ENCODE measurements around the gene F5.

F5 gene

GRCh38 chr1:169529068-169529642 lies 57.1 kb downstream of the F5 start:
- H3K9ac ChIP-seq (ENCODE audit: low read depth, low read length): peak overlapping the region; percentile 25; the same call in 1 of the 2 replicates
- no peaks in the 10 kb centered on the region for H3K36me3 ChIP-seq (ENCODE audit: insufficient read depth, low read depth, low read length)
- H3K27me3 ChIP-seq (ENCODE audit: insufficient read depth, low read length): no peaks in the 10 kb centered on the region
- no peaks in the 10 kb centered on the region for H3K9me3 ChIP-seq (ENCODE audit: insufficient read depth, low read depth, low read length)
- H3K4me3 ChIP-seq (ENCODE audit: low read length): no peak overlapping the region; the same call in 1 of the 2 replicates
- H3K27ac ChIP-seq (ENCODE audit: low read length): no peak overlapping the region
- H3K4me1 ChIP-seq (ENCODE audit: insufficient read depth, low read length): peaks cover 26% of the 10 kb centered on the region

- no peak overlapping the region; the same call in 1 of the 2 replicates for H3K4me3 ChIP-seq (ENCODE audit: low read length)
- no peak overlapping the region for H3K27ac ChIP-seq (ENCODE audit: low read length)
- peaks cover 26% of the 10 kb centered on the region for H3K4me1 ChIP-seq (ENCODE audit: insufficient read depth, low read length)
- peak overlapping the region; percentile 25; the same call in 1 of the 2 replicates for H3K9ac ChIP-seq (ENCODE audit: low read depth, low read length)
- no peaks in the 10 kb centered on the region for H3K36me3 ChIP-seq (ENCODE audit: insufficient read depth, low read depth, low read length)
- H3K9me3 ChIP-seq (ENCODE audit: insufficient read depth, low read depth, low read length): no peaks in the 10 kb centered on the region
- no peaks in the 10 kb centered on the region for H3K27me3 ChIP-seq (ENCODE audit: insufficient read depth, low read length)
These were observed 57.8 kb downstream of the F5 start for GRCh38 chr1:169528215-169529067.

DNA sequence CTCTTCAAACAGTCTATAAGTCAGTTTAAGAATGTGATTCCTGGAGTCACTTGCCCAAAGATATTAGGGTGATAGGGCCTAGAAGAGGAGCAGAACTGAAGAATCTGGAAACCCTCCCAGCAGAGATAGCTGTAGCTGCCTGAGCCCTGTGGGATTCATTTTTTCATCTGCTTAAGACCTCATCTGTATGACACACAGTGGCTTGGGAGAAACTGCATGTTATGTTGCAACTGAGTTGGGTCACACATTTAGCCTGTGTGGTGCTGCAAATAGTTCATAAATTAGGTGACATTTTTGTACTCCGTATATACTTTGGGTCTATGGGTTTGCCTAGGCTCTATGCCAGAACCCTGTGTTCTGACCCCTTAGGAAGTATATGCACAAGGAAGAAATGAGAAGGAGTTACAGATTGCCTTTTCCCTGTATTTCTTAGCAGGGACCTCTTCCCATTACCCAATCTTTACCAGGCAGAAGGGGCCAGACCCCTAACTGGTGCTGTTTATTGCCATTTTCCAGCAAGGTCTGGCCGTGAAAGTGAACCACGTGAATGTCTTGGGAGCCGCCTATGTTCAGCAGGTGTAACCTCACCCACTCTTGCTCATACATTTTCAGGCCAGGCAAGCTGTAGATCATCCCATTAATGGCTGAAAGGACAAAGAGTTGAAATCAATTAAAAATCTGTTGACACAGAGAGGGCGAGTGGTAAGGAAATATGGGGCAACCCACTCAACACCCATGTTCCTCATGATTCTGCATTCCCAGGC lies 58.6 kb downstream of the F5 start:
- no peak overlapping the region for H3K27ac ChIP-seq (ENCODE audit: low read length)
- H3K27me3 ChIP-seq (ENCODE audit: insufficient read depth, low read length): no peaks in the 10 kb centered on the region
- H3K36me3 ChIP-seq (ENCODE audit: insufficient read depth, low read depth, low read length): no peaks in the 10 kb centered on the region
- no peak overlapping the region for H3K9ac ChIP-seq (ENCODE audit: low read depth, low read length)
- H3K4me3 ChIP-seq (ENCODE audit: low read length): no peak overlapping the region
- peaks cover 26% of the 10 kb centered on the region for H3K4me1 ChIP-seq (ENCODE audit: insufficient read depth, low read length)
- no peaks in the 10 kb centered on the region for H3K9me3 ChIP-seq (ENCODE audit: insufficient read depth, low read depth, low read length)

DNA sequence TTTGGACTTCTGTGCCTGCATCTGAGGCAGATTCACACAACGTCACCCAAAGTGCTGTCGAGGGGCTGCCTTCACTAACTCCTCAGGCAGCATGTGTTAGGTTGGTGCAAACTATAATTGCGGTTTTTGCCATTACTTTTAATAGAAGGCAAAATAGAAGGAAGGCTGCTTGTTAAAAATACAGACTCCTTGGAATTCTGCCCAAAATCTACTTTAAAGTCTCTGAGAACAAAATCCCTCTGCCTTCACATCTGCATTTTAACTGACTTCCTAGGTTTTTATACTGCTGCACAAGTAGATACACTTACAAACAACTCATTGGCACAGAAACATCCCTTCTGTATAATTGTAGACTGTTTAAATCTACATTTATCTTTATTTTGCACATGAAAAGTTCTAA lies 59.3 kb downstream of the F5 start:
- H3K9me3 ChIP-seq (ENCODE audit: insufficient read depth, low read depth, low read length): no peaks in the 10 kb centered on the region
- no peak overlapping the region for H3K4me3 ChIP-seq (ENCODE audit: low read length)
- no peaks in the 10 kb centered on the region for H3K27me3 ChIP-seq (ENCODE audit: insufficient read depth, low read length)
- no peaks in the 10 kb centered on the region for H3K36me3 ChIP-seq (ENCODE audit: insufficient read depth, low read depth, low read length)
- H3K27ac ChIP-seq (ENCODE audit: low read length): no peak overlapping the region
- peaks cover 26% of the 10 kb centered on the region for H3K4me1 ChIP-seq (ENCODE audit: insufficient read depth, low read length)
- no peak overlapping the region for H3K9ac ChIP-seq (ENCODE audit: low read depth, low read length)

- Histone ChIP-seq H3K4me3 (ENCODE audit: low read length) (no peak overlapping the region), H3K27me3 (ENCODE audit: insufficient read depth, low read length) (no peaks in the 10 kb centered on the region), H3K36me3 (ENCODE audit: insufficient read depth, low read depth, low read length) (no peaks in the 10 kb centered on the region), H3K4me1 (ENCODE audit: insufficient read depth, low read length) (peaks cover 26% of the 10 kb centered on the region), H3K9ac (ENCODE audit: low read depth, low read length) (no peak overlapping the region), H3K27ac (ENCODE audit: low read length) (no peak overlapping the region), H3K9me3 (ENCODE audit: insufficient read depth, low read depth, low read length) (no peaks in the 10 kb centered on the region)
These were observed 60.0 kb downstream of the F5 start for GRCh38 chr1:169526120-169526832.

- Histone ChIP-seq H3K4me1 (ENCODE audit: insufficient read depth, low read length) (peaks cover 23% of the 10 kb centered on the region), H3K36me3 (ENCODE audit: insufficient read depth, low read depth, low read length) (no peaks in the 10 kb centered on the region), H3K4me3 (ENCODE audit: low read length) (no peak overlapping the region), H3K27me3 (ENCODE audit: insufficient read depth, low read length) (no peaks in the 10 kb centered on the region), H3K27ac (ENCODE audit: low read length) (no peak overlapping the region), H3K9me3 (ENCODE audit: insufficient read depth, low read depth, low read length) (no peaks in the 10 kb centered on the region), H3K9ac (ENCODE audit: low read depth, low read length) (no peak overlapping the region)
These were observed 60.9 kb downstream of the F5 start for GRCh38 chr1:169525391-169525790.

DNA sequence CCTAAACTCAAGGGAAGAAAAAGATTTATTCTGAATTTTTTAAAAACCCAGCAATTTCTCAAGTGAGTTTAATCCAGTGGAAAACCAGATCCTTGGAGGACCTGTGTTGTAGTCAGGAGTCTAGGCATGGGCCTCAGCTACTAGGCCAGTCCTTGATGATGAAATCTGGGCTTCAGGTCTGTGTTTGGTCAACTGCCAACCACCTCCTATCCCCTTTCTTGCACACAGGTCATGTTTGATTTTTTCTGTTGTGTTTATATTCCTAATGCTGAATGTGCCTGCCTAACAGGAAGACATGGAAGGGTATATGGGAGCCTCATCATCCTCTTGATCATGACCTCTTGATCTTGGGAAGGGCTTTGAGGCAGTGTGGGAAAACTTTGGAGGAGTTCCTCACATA lies 62.4 kb downstream of the F5 start:
- Histone ChIP-seq H3K4me1 (ENCODE audit: insufficient read depth, low read length) (peaks cover 13% of the 10 kb centered on the region), H3K27me3 (ENCODE audit: insufficient read depth, low read length) (no peaks in the 10 kb centered on the region), H3K27ac (ENCODE audit: low read length) (no peak overlapping the region), H3K9ac (ENCODE audit: low read depth, low read length) (no peak overlapping the region), H3K4me3 (ENCODE audit: low read length) (no peak overlapping the region), H3K36me3 (ENCODE audit: insufficient read depth, low read depth, low read length) (no peaks in the 10 kb centered on the region), H3K9me3 (ENCODE audit: insufficient read depth, low read depth, low read length) (no peaks in the 10 kb centered on the region)

DNA sequence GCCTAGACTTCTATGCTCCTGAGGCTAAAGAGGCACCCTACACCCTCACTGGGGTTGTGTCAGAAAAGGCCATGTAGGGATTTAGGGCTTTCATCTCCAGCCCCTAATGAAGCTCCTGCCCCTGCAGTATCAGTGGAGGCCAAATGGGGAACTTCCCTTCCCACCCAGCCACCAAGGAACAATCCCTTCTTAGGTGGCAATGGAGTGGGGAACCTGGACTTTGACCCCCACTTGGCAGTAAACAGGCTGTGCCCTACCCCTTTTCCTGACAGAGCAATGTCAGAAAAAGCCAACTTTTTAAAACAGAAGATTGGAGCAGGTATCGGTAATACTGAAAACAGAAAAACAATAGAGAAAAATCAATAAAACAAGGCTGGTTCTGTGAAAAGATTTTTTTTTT lies 65.1 kb downstream of the F5 start:
- Histone ChIP-seq H3K4me3 (ENCODE audit: low read length) (no peak overlapping the region), H3K27me3 (ENCODE audit: insufficient read depth, low read length) (no peaks in the 10 kb centered on the region), H3K9ac (ENCODE audit: low read depth, low read length) (no peak overlapping the region)

GRCh38 chr1:169517558-169518186 lies 68.6 kb downstream of the F5 start:
- Histone ChIP-seq H3K27me3 (ENCODE audit: insufficient read depth, low read length) (no peaks in the 10 kb centered on the region), H3K9ac (ENCODE audit: low read depth, low read length) (no peak overlapping the region), H3K4me1 (ENCODE audit: insufficient read depth, low read length) (peaks cover 1% of the 10 kb centered on the region; the same call in 1 of the 2 replicates), H3K36me3 (ENCODE audit: insufficient read depth, low read depth, low read length) (no peaks in the 10 kb centered on the region), H3K9me3 (ENCODE audit: insufficient read depth, low read depth, low read length) (no peaks in the 10 kb centered on the region), H3K27ac (ENCODE audit: low read length) (no peak overlapping the region), H3K4me3 (ENCODE audit: low read length) (no peak overlapping the region)

More for the DNA sequence above, 65.1 kb downstream of the F5 start:
- H3K4me1 ChIP-seq (ENCODE audit: insufficient read depth, low read length): no peaks in the 10 kb centered on the region
- H3K36me3 ChIP-seq (ENCODE audit: insufficient read depth, low read depth, low read length): no peaks in the 10 kb centered on the region
- H3K27ac ChIP-seq (ENCODE audit: low read length): no peak overlapping the region
- H3K9me3 ChIP-seq (ENCODE audit: insufficient read depth, low read depth, low read length): no peaks in the 10 kb centered on the region

DNA sequence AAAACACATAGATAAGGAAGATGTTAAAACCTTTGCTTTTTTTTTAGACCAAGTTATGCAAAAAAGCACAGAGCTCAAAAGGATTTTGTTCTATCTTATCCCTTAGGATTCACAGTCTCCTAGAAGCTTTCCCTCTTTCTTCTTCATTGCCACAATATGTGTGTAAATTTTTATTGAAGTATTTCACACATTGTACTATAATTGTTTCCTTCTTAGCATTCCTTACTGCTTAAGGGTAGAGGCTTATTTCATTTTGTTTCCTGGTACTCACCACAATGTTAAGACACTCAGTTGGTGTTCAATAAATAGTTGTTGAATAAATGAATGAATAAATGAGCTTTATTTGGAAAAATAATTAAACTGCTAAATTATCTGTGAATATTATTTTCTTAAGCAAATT lies 70.6 kb downstream of the F5 start:
- no peaks in the 10 kb centered on the region for H3K9me3 ChIP-seq (ENCODE audit: insufficient read depth, low read depth, low read length)
- H3K9ac ChIP-seq (ENCODE audit: low read depth, low read length): no peak overlapping the region
- H3K4me1 ChIP-seq (ENCODE audit: insufficient read depth, low read length): peaks cover 4% of the 10 kb centered on the region; the same call in 1 of the 2 replicates
- no peaks in the 10 kb centered on the region for H3K27me3 ChIP-seq (ENCODE audit: insufficient read depth, low read length)
- no peak overlapping the region for H3K27ac ChIP-seq (ENCODE audit: low read length)
- no peak overlapping the region for H3K4me3 ChIP-seq (ENCODE audit: low read length)
- H3K36me3 ChIP-seq (ENCODE audit: insufficient read depth, low read depth, low read length): no peaks in the 10 kb centered on the region

All from iPS-20b (cell line).